Fibroblast of skin of right quadriceps (primary cell): ENCODE measurements around the gene DCT.

Experiments used
- DNase-seq: peaks from one replicate; pipeline ENCODE4 v3.0.0-alpha.2; 2013

The DCT gene

DNA sequence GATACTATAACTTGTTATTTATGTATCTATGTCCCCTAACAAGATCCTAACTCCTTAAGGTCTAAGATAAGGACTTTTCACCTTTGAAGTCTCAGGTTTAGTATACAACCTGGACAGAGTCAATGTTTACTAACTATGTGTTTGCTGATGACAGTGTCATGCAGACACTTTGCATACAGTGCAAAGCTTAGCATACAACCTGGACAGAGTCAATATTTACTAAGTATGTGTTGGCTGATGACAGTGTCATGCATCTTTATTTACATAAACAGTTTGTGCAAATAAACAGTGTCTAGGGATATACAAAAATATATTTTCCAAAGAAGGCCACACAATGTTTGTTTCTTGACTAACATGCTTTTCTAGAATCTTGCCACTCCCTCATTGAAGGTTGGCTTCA, 34.7 kb downstream of the DCT start:
- DNase-seq = no peak

- peak; percentile 46 for DNase-seq
Measured at GRCh38 chr13:94435604-94436226, 43.8 kb downstream of the DCT start.

- no peak for DNase-seq
Measured at GRCh38 chr13:94433055-94433961, 46.2 kb downstream of the DCT start.

DNA sequence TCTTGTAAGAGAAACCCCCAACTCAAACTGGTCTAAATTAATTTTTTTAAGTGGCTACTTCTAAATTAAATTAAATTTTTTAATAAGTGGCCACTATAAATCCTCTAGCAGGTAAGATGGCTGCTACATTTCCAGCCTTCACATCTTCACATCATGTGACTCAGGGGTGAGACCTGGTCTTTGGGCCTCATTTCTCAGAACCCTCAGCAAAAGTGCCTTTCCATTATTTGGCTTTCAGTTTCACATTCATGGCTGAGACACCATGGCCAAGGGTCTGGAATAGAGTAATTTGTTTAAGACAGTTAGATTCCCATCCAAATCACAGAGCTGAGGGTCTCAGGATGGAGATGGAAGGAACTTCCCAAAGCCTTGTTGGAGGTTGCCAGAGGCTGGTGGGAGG, 47.5 kb downstream of the DCT start:
- DNase-seq = no peak

DNA sequence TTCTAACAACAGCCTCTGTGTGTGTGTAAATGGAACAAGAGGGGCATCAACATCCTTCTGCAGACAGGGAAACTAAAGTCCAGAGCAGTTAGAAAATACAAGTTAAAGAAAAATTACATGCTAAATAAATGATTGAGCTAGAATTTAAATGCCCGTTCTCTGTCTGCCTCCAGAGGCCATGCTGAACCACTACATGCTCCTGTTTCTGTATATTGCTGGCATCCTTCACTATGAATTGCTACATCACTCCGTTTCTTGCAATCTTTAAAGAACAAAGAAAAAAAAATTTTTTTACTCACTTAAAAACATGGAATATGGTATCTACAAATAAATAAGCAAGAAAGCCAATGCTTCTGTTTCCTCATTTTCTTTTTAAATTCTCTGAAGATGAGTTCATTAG, 47.9 kb downstream of the DCT start:
- DNase-seq = no peak

DNA sequence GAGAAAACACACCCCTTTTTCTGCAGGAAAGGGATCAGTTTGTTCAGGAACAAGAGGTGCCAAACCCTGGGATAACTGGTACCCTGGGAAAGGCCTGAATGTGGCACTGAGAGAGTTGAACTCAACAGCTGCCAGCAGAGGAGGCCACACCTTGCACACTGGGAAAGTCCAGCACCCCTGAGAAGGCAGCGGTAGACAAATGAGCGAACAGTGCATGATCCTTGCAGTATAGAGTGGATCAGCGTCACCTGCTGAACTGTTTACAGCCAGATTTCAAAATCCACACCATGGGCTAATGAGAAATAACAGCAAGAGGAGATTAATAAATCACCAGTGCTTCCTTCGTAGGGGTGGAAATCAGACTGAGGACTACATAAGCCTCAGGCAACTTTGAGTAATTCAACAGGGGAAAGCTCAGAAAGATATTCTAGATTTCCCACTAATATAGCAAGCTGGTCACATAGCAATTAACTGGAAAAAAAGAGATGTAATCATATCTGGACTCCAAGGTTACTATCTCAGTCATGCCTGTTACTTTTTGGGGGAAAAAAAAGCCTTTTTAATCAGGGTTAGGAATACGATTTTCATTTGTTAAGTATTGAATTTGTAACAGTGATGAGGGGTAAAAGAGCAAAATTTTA, 52.0 kb downstream of the DCT start:
- no peak for DNase-seq

GRCh38 chr13:94419925-94420305, 59.6 kb downstream of the DCT start:
- DNase-seq = no peak

- peak; percentile 68 for DNase-seq
Measured at GRCh38 chr13:94419304-94419924, 60.1 kb downstream of the DCT start.

DNA sequence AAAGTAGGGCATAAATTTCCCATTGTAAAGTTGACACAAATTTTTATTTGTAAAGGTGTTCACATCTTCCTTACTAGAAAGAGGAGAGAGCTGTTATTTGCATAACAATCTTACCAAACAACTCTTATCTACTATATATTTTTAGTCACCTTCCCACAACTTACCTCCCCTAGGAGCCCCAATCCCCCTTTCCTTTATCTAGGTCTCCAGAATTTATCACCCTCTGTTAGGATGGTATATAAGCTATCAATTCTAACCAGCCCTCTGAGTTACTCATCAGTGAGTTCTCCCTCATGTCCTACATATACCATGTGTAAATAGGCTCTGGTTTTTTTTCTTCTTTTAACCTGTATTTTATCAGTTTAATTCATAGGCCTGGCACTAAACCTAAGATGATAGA, 62.2 kb downstream of the DCT start:
- no peak for DNase-seq

- DNase-seq = no peak
Measured at GRCh38 chr13:94416454-94417080, 62.9 kb downstream of the DCT start.

- DNase-seq = no peak
Measured at GRCh38 chr13:94415500-94416237, 63.8 kb downstream of the DCT start.

- DNase-seq = no peak
Measured at GRCh38 chr13:94414708-94415107, 64.8 kb downstream of the DCT start.

DNA sequence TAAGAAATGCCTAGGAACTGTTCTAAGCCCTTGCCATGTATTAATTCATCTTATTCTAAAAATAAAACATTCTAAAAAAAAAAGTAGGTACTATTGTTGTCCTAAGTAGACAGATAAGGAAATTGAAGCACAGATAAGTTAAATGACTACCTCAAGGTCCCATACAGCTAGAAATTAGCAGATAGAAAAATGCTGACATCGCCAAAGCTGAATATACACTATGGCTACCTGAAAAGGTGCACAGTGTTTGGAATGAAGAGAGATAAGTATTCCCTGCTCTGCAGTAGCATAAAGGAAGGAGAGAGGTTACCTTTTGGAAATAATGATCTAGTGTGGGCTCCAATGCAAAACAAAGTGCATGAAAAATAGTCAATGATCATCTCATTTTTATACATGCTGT, 65.3 kb downstream of the DCT start:
- DNase-seq = no peak

- no peak for DNase-seq
Measured at GRCh38 chr13:94413598-94413944, 65.9 kb downstream of the DCT start.

DNA sequence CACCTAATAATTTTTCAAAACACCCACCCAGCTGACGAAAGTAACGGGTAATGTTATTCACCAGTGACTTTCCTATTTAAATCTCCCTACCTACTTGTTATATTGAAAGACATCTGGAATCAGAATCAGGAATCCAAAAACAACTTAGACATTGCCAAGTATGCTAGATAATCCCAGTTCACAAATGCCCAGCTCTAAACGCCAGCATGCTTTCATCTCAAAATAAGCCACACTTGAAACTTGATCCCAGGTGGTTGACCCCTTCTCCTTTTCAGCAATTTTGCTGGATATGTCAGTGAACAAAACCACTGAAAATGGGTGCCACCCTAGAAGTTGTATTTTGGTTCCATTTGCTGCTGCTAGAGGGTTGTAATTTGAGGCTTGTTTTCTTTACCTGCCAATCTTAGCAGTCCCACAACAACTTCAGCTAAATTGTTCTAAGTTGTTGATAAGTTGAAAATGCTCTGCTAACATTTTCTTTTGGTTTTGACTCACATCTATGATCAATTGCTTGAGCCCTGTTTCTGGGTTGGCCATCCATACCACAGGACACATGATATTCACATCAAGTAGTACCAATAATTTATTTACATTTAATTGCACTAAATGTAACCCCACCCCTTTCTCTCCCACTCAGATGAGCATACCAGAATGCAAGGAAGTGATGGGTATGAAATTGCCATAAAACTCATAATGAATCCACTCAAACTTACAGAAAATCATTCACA, 66.4 kb downstream of the DCT start:
- no peak for DNase-seq

DNA sequence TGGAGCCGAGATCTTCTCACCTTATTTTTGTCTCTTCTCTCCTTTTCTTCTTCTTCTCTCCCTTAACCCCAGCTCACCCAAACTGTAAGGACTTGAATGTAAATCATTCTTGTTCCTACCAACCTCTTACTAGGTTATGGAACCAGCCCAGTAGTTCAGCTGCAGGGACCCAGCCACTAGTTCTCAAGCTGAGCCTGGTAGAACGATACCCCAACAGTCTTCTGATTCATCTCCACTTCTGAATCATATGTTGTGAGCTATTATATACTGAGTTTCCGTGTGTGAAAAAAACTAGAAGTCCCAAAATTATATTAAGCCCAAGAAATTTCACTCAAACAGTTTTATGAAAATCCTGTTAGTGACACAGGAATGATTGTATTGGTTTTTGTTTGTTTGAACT, 67.7 kb downstream of the DCT start:
- no peak for DNase-seq

GRCh38 chr13:94408314-94409036, 71.0 kb downstream of the DCT start:
- DNase-seq = no peak

GRCh38 chr13:94400874-94401273, 78.6 kb downstream of the DCT start:
- no peak for DNase-seq

- DNase-seq = no peak
Measured at GRCh38 chr13:94399812-94400211, 79.7 kb downstream of the DCT start.

- DNase-seq = no peak
Measured at GRCh38 chr13:94395860-94396259, 83.6 kb downstream of the DCT start.

DNA sequence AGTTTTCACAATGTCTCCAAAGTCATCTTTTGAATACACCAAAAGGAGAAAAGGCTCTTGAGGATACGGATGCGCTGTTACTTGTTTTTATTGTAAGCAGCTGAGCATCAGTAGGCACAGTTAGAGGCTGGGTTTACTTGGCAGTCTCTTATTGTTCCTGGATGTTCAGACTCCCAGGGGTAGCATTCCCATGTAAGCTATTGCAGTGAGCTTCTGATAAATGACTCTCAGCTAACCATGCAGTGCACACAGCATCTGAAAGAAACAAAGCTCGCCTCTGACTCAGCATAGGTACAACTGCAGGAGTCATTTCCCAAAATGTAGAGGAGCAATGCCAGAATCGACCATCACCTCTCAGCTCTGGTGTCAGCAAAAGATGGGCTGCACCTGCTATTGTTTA, 84.8 kb downstream of the DCT start:
- DNase-seq = no peak
